Duodenal mucosa (tissue), 2 donors: ENCODE results near the gene TRABD2A.
"Not testable (repeated sequence)": the region's sequence is repeated elsewhere in the genome, so short reads cannot be mapped to it uniquely, and the experiment has no call there.

Experiments
- H3K27ac ChIP-seq: one replicate; pipeline ENCODE4 v1.7.0; 2013; ENCODE audit warnings: low read depth, low read length
- H3K27me3 ChIP-seq, 2 donors: one replicate each; pipeline ENCODE4 v1.7.0; 2013; ENCODE audit warnings: low read length in 2 of 2, control low read depth in 1 of 2; ENCODE audit not compliant: insufficient read depth in 2 of 2, control insufficient read depth in 1 of 2
- H3K36me3 ChIP-seq, 2 donors: one replicate each; pipeline ENCODE4 v1.7.0; 2013; ENCODE audit warnings: low read length in 2 of 2, control low read depth in 1 of 2; ENCODE audit not compliant: insufficient read depth in 2 of 2, control insufficient read depth in 1 of 2
- H3K4me1 ChIP-seq, 2 donors: one replicate each; pipeline ENCODE4 v1.7.0; 2013; ENCODE audit warnings: low read length in 2 of 2, control low read depth in 1 of 2; ENCODE audit not compliant: insufficient read depth in 2 of 2, control insufficient read depth in 1 of 2
- H3K4me3 ChIP-seq, 2 donors: one replicate each; pipeline ENCODE4 v1.7.0; 2013; ENCODE audit warnings: low read length in 2 of 2, low read depth in 1 of 2
- H3K9ac ChIP-seq, 2 donors: one replicate each; pipeline ENCODE4 v1.7.0; 2013; ENCODE audit warnings: low read length in 2 of 2, low read depth in 1 of 2
- H3K9me3 ChIP-seq, 2 donors: one replicate each; pipeline ENCODE4 v1.7.0; 2013; ENCODE audit warnings: low read length in 2 of 2, control low read depth in 1 of 2; ENCODE audit not compliant: control insufficient read depth in 1 of 2

TRABD2A gene

GRCh38 chr2:84880645-84881521, at the start of gene TRABD2A:
TRABD2A (minus strand) TSS chr2:84881084; CDS start chr2:84881039, 45 bp downstream.
- Histone ChIP-seq H3K4me3 (peak within 1 kb of the TSS; percentile 77 to 84), H3K36me3 (no peaks in the 10 kb centered on the region), H3K9ac (peak within 1 kb of the TSS; percentile 63 to 73), H3K4me1 (peaks cover 14 to 15% of the 10 kb centered on the region in 2 donors), H3K27me3 (peaks cover 3 to 5% of the 10 kb centered on the region in 2 donors), H3K27ac (no peak within 1 kb of the TSS), H3K9me3 (no peaks in the 10 kb centered on the region)

- Histone ChIP-seq H3K27ac (no peak overlapping the region), H3K9me3 (no peaks in the 10 kb centered on the region), H3K4me1 (peaks cover 15 to 33% of the 10 kb centered on the region in 2 donors), H3K9ac (no peak overlapping the region), H3K27me3 (no peaks in the 10 kb centered on the region), H3K4me3 (no peak overlapping the region), H3K36me3 (no peaks in the 10 kb centered on the region)
Measured at GRCh38 chr2:84927275-84927627, 46.4 kb upstream of the TRABD2A start.

GRCh38 chr2:84925724-84926376, 45.0 kb upstream of the TRABD2A start:
- peak overlapping the region in 1 of 2 donors; percentile 61 for H3K9ac ChIP-seq
- H3K36me3 ChIP-seq: no peaks in the 10 kb centered on the region
- no peaks in the 10 kb centered on the region for H3K27me3 ChIP-seq
- H3K4me3 ChIP-seq: peak overlapping the region; percentile 63 to 79
- H3K27ac ChIP-seq: no peak overlapping the region
- peaks cover 15 to 33% of the 10 kb centered on the region in 2 donors for H3K4me1 ChIP-seq
- H3K9me3 ChIP-seq: no peaks in the 10 kb centered on the region

- no peaks in the 10 kb centered on the region for H3K9me3 ChIP-seq
- H3K4me3 ChIP-seq: peak overlapping the region; percentile 23 to 34
- no peaks in the 10 kb centered on the region for H3K27me3 ChIP-seq
- H3K4me1 ChIP-seq: peaks cover 17 to 35% of the 10 kb centered on the region in 2 donors
- H3K9ac ChIP-seq: no peak overlapping the region
- no peaks in the 10 kb centered on the region for H3K36me3 ChIP-seq
- no peak overlapping the region for H3K27ac ChIP-seq
Measured at GRCh38 chr2:84925336-84925723, 44.4 kb upstream of the TRABD2A start.

GRCh38 chr2:84924173-84925106, 43.6 kb upstream of the TRABD2A start:
- Histone ChIP-seq H3K9ac (peak overlapping the region in 1 of 2 donors; percentile 56), H3K4me3 (peak overlapping the region; percentile 43 to 48), H3K4me1 (peaks cover 25 to 40% of the 10 kb centered on the region in 2 donors), H3K36me3 (no peaks in the 10 kb centered on the region), H3K27ac (no peak overlapping the region), H3K27me3 (no peaks in the 10 kb centered on the region), H3K9me3 (no peaks in the 10 kb centered on the region)

GRCh38 chr2:84923009-84923408, 42.1 kb upstream of the TRABD2A start:
- Histone ChIP-seq H3K27ac (no peak overlapping the region), H3K9me3 (no peaks in the 10 kb centered on the region)

GRCh38 chr2:84919885-84920580, 39.1 kb upstream of the TRABD2A start:
- no peaks in the 10 kb centered on the region for H3K9me3 ChIP-seq
- peaks cover 18 to 23% of the 10 kb centered on the region in 2 donors for H3K4me1 ChIP-seq
- H3K4me3 ChIP-seq: no peak overlapping the region
- H3K9ac ChIP-seq: no peak overlapping the region
- H3K36me3 ChIP-seq: no peaks in the 10 kb centered on the region
- H3K27me3 ChIP-seq: no peaks in the 10 kb centered on the region
- peak overlapping the region; percentile 53 for H3K27ac ChIP-seq

More at GRCh38 chr2:84923009-84923408, 42.1 kb upstream of the TRABD2A start:
- Histone ChIP-seq H3K36me3 (no peaks in the 10 kb centered on the region), H3K4me3 (no peak overlapping the region), H3K4me1 (peaks cover 25 to 40% of the 10 kb centered on the region in 2 donors), H3K27me3 (no peaks in the 10 kb centered on the region), H3K9ac (no peak overlapping the region)

GRCh38 chr2:84918430-84918829, 37.5 kb upstream of the TRABD2A start:
- H3K27me3 ChIP-seq: no peaks in the 10 kb centered on the region
- no peak overlapping the region for H3K27ac ChIP-seq
- no peaks in the 10 kb centered on the region for H3K9me3 ChIP-seq
- H3K36me3 ChIP-seq: no peaks in the 10 kb centered on the region
- H3K4me3 ChIP-seq: no peak overlapping the region
- no peak overlapping the region for H3K9ac ChIP-seq
- H3K4me1 ChIP-seq: peaks cover 10 to 11% of the 10 kb centered on the region in 2 donors

- H3K4me1 ChIP-seq: peaks cover 10 to 11% of the 10 kb centered on the region in 2 donors
- not testable (repeated sequence) for H3K9me3 ChIP-seq, H3K4me3 ChIP-seq, H3K27ac ChIP-seq, H3K9ac ChIP-seq, H3K36me3 ChIP-seq, H3K27me3 ChIP-seq
Measured at GRCh38 chr2:84917821-84918220, 36.9 kb upstream of the TRABD2A start.
